ENCODE measurements around the gene CRYBG1.

DNA sequence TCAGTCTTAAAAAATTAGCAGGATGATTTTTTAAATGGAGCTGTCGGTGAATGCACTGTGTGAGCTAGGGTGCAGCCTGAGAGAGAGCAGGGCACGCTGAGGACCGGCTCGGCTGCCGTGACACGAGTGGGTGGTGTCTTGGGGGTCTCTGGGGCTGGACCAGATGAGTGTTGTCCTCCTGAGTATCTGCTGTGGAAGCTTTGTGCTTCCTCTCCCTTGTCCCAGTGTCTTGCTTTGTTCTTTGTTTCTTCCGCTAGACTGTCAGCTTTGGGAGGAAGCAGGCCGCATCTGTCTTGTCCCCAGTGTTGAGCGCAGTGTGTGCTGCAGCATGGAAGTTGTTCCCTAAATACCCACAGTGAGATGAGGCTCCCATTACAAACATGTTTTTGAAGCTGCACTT lies 179.4 kb downstream of the CRYBG1 start:
- TF ChIP-seq CTCF (IDR thresholded peaks at IDR 0.05) (no peak), POLR2A (IDR thresholded peaks at IDR 0.05) (no peak)

Measured in lower leg skin (tissue), 3 donors.